Measurements from ENCODE around the gene OR6C3. TPM values are rescaled to one million over a fixed set of nuclear protein-coding genes. Genes with fewer than 3 reads are reported as not detected.
"Not testable (repeated sequence)": the region's sequence is repeated elsewhere in the genome, so short reads cannot be mapped to it uniquely, and the experiment has no call there.

Gene OR6C3
- polyA plus RNA-seq, 2 of the 4 experiments (the other 2 are of a cell fraction): not detected

DNA sequence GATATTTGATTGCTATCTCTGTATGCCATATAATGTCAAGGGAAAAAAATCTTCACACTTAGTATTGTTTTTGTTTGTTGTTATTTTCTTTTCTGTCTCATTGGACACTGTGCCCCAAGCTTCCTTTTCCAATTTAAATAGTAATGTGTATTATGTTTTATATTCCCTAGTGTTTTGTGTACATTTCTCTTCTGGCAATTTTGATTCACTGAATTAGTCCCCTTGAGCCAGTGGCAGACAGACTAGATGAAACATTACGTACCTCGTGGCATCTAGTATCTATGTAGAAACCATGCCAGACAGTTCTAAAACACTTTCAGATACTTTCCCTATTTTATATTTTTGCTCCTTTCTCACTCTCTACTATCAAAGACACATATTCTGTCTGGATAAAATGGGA, 16.5 kb upstream of the OR6C3 start, which contains the start of gene OR6C1:
TSS of gene OR6C1 (plus strand) at position 301 of the 400 bp plus-strand sequence. CDS start 6,257 bp downstream, outside the sequence.
- Histone ChIP-seq H3K4me1 (no peaks in the 10 kb centered on the region), H3K9me3 (no peaks in the 10 kb centered on the region), H3K4me3 (no peak within 1 kb of the TSS), H3K27ac (no peak within 1 kb of the TSS), H3K4me2 (no peak within 1 kb of the TSS)
- ATAC-seq: no peak
- no peak for DNase-seq (ENCODE audit: low read depth in 1 of 2, low spot score in 1 of 2)
- POLR2A ChIA-PET: no interaction called here
- WGBS (ENCODE audit: missing lambda C conversion rate): 16% methylated on average over 2 of the region's 2 CpGs
- FAIRE-seq: no peak
- CTCF ChIA-PET: no interaction called here
- TF ChIP-seq ZSCAN20 (CRISPR knock-in tag; IDR thresholded peaks at IDR 0.05) (no peak), EHMT2 (IDR thresholded peaks at IDR 0.05; ENCODE audit: low read depth) (no peak), GATA3 (IDR thresholded peaks at IDR 0.05; ENCODE audit: borderline replicate concordance) (no peak), EP300 (IDR thresholded peaks at IDR 0.05) (no peak), HOXB13 (CRISPR knock-in tag; IDR thresholded peaks at IDR 0.05; ENCODE audit: low read depth) (no peak), ZNF302 (CRISPR knock-in tag; IDR thresholded peaks at IDR 0.05) (no peak), PHF8 (IDR thresholded peaks at IDR 0.05; ENCODE audit: borderline replicate concordance, low read depth) (no peak), TFCP2L1 (CRISPR knock-in tag; IDR thresholded peaks at IDR 0.05) (no peak), RCOR1 (IDR thresholded peaks at IDR 0.05; ENCODE audit: low read depth, low read length) (no peak), TP53 (CRISPR knock-in tag; IDR thresholded peaks at IDR 0.05) (no peak), NR3C1 (IDR thresholded peaks at IDR 0.05) (no peak)
- TF ChIP-seq, protein P1, sequence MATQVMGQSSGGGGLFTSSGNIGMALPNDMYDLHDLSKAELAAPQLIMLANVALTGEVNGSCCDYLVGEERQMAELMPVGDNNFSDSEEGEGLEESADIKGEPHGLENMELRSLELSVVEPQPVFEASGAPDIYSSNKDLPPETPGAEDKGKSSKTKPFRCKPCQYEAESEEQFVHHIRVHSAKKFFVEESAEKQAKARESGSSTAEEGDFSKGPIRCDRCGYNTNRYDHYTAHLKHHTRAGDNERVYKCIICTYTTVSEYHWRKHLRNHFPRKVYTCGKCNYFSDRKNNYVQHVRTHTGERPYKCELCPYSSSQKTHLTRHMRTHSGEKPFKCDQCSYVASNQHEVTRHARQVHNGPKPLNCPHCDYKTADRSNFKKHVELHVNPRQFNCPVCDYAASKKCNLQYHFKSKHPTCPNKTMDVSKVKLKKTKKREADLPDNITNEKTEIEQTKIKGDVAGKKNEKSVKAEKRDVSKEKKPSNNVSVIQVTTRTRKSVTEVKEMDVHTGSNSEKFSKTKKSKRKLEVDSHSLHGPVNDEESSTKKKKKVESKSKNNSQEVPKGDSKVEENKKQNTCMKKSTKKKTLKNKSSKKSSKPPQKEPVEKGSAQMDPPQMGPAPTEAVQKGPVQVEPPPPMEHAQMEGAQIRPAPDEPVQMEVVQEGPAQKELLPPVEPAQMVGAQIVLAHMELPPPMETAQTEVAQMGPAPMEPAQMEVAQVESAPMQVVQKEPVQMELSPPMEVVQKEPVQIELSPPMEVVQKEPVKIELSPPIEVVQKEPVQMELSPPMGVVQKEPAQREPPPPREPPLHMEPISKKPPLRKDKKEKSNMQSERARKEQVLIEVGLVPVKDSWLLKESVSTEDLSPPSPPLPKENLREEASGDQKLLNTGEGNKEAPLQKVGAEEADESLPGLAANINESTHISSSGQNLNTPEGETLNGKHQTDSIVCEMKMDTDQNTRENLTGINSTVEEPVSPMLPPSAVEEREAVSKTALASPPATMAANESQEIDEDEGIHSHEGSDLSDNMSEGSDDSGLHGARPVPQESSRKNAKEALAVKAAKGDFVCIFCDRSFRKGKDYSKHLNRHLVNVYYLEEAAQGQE (IDR thresholded peaks at IDR 0.05): no peak
- TF ChIP-seq, protein P2, sequence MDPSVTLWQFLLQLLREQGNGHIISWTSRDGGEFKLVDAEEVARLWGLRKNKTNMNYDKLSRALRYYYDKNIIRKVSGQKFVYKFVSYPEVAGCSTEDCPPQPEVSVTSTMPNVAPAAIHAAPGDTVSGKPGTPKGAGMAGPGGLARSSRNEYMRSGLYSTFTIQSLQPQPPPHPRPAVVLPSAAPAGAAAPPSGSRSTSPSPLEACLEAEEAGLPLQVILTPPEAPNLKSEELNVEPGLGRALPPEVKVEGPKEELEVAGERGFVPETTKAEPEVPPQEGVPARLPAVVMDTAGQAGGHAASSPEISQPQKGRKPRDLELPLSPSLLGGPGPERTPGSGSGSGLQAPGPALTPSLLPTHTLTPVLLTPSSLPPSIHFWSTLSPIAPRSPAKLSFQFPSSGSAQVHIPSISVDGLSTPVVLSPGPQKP (IDR thresholded peaks at IDR 0.05; ENCODE audit: low read depth, low read length): no peak
- TF ChIP-seq, protein P3, sequence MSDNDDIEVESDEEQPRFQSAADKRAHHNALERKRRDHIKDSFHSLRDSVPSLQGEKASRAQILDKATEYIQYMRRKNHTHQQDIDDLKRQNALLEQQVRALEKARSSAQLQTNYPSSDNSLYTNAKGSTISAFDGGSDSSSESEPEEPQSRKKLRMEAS (IDR thresholded peaks at IDR 0.05): no peak

DNA sequence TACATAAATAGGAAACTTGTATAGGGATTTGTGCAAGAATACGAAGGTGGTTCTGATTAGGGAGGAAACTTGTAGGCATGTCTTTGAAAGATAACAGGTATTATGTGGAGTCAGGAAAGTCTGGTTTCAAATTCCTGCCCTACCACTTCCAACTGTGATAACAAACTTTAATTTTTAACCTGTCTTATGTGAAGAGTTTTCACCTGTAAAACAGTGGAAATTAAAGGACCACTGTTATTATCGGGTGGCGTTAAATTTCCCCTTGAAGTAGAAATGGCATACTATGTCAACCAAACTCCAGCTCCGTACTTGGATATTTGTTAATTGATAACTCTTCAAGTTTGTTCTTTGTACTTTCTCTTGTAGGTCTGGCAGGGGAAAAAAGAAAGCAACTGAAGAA, 10.3 kb upstream of the OR6C3 start:
- Histone ChIP-seq H3K4me1 (no peaks in the 10 kb centered on the region), H3K4me3 (no peak overlapping the region), H3K27ac (no peak overlapping the region), H3K9me3 (no peaks in the 10 kb centered on the region), H3K4me2 (no peak overlapping the region)
- DNase-seq (ENCODE audit: low read depth in 1 of 2, low spot score in 1 of 2) (no peak), ATAC-seq (no peak), FAIRE-seq (no peak)
- WGBS (ENCODE audit: missing lambda C conversion rate): 21% methylated on average over 4 of the region's 4 CpGs
- TF ChIP-seq FOXS1 (CRISPR knock-in tag; IDR thresholded peaks at IDR 0.05) (no peak), ZFP36 (IDR thresholded peaks at IDR 0.05; ENCODE audit: borderline replicate concordance, partially characterized antibody) (no peak), ZSCAN20 (CRISPR knock-in tag; IDR thresholded peaks at IDR 0.05) (no peak), MAFK (IDR thresholded peaks at IDR 0.05; ENCODE audit: partially characterized antibody) (no peak)
- TF ChIP-seq, protein P2 (IDR thresholded peaks at IDR 0.05; ENCODE audit: low read depth, low read length): no peak
- TF ChIP-seq, protein P4, sequence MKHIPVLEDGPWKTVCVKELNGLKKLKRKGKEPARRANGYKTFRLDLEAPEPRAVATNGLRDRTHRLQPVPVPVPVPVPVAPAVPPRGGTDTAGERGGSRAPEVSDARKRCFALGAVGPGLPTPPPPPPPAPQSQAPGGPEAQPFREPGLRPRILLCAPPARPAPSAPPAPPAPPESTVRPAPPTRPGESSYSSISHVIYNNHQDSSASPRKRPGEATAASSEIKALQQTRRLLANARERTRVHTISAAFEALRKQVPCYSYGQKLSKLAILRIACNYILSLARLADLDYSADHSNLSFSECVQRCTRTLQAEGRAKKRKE (CRISPR knock-in tag; IDR thresholded peaks at IDR 0.05; ENCODE audit: low read depth): no peak
- ChIA-PET POLR2A (no interaction called here), CTCF (no interaction called here)

DNA sequence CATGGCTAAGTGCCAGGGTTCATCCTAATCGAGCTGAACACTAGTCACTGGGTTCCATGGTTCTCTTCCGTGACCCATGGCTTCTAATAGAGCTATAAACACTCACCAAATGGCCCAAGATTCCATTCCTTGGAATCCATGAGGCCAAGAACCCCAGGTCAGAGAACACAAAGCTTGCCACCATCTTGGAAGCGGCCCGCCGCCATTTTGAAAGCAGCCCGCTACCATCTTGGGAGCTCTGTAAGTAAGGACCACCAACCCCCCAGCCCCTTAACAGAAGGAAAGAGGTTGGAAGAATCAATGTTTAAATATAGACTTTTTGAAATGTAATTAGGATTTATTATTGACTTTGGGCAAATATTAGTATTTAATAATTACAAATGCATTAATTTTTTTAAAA, 4.7 kb upstream of the OR6C3 start:
- H3K9me3 ChIP-seq; FAIRE-seq; H3K4me1 ChIP-seq; DNase-seq (ENCODE audit: low read depth in 1 of 2, low spot score in 1 of 2); H3K4me3 ChIP-seq; CTCF ChIA-PET; POLR2A ChIA-PET; H3K4me2 ChIP-seq; ATAC-seq; H3K27ac ChIP-seq: not testable (repeated sequence)
- WGBS (ENCODE audit: missing lambda C conversion rate): 75% methylated on average over 5 of the region's 6 CpGs
